Mesodermal cell (in vitro differentiated cells): ENCODE data around the gene SBNO2.

Experiments used
- H3K27ac ChIP-seq: 2 replicates; pipeline ENCODE4 v1.7.0; 2013; ENCODE audit warnings: mild to moderate bottlenecking, low read depth, low read length, moderate library complexity; ENCODE audit not compliant: severe bottlenecking
- H3K36me3 ChIP-seq: 2 replicates; pipeline ENCODE4 v1.7.1; 2013; ENCODE audit warnings: mild to moderate bottlenecking, low read length, moderate library complexity; ENCODE audit not compliant: control insufficient read depth, insufficient read depth
- H3K4me1 ChIP-seq: one replicate; pipeline ENCODE4 v1.7.1; 2013; ENCODE audit warnings: mild to moderate bottlenecking, low read length; ENCODE audit not compliant: insufficient read depth, control insufficient read depth, poor library complexity, severe bottlenecking
- H3K4me3 ChIP-seq: 2 replicates; pipeline ENCODE4 v1.7.0; 2013; ENCODE audit warnings: low read length, control low read depth, mild to moderate bottlenecking; ENCODE audit not compliant: insufficient read depth, poor library complexity, severe bottlenecking; ENCODE audit errors: extremely low read depth
- H3K9me3 ChIP-seq: 2 replicates; pipeline ENCODE4 v1.7.1; 2013; ENCODE audit warnings: mild to moderate bottlenecking, low read length, moderate library complexity; ENCODE audit not compliant: control insufficient read depth
- WGBS, 2 experiments: methylation state at CpG; one replicate each; pipeline ENCODE4 v1.1.5; 2013; ENCODE audit warnings: missing lambda C conversion rate in 2 of 2; ENCODE audit not compliant: insufficient coverage in 2 of 2; 5-methylcytosine and 5-hydroxymethylcytosine counted together

The SBNO2 gene

GRCh38 chr19:1113030-1113985 is 60.8 kb downstream of the SBNO2 start:
- Histone ChIP-seq H3K4me3 (no peak overlapping the region), H3K9me3 (no peaks in the 10 kb centered on the region), H3K27ac (peak overlapping the region; percentile 86), H3K36me3 (peaks cover 52% of the 10 kb centered on the region), H3K4me1 (peaks cover 6% of the 10 kb centered on the region)
- 53 to 65% methylated on average over 32 to 43 of the region's 44 CpGs for WGBS, 2 experiments

GRCh38 chr19:1112268-1113029 is 61.6 kb downstream of the SBNO2 start:
- no peak overlapping the region for H3K4me3 ChIP-seq
- H3K36me3 ChIP-seq: peaks cover 44% of the 10 kb centered on the region
- H3K9me3 ChIP-seq: no peaks in the 10 kb centered on the region
- 91% methylated on average over 62 to 65 of the region's 71 CpGs for WGBS, 2 experiments
- H3K27ac ChIP-seq: no peak overlapping the region
- peaks cover 6% of the 10 kb centered on the region for H3K4me1 ChIP-seq

- Histone ChIP-seq H3K9me3 (no peaks in the 10 kb centered on the region), H3K4me3 (no peak overlapping the region), H3K27ac (no peak overlapping the region), H3K4me1 (peaks cover 10% of the 10 kb centered on the region), H3K36me3 (peaks cover 44% of the 10 kb centered on the region)
- WGBS, 2 experiments: 97 to 98% methylated on average over 10 to 14 of the region's 18 CpGs
Observed at GRCh38 chr19:1111641-1112267, 62.3 kb downstream of the SBNO2 start.

GRCh38 chr19:1110809-1111640 is 63.0 kb downstream of the SBNO2 start:
- Histone ChIP-seq H3K9me3 (no peaks in the 10 kb centered on the region), H3K27ac (no peak overlapping the region), H3K36me3 (peaks cover 46% of the 10 kb centered on the region), H3K4me1 (peaks cover 14% of the 10 kb centered on the region), H3K4me3 (no peak overlapping the region)
- 87 to 94% methylated on average over 12 to 15 of the region's 18 CpGs for WGBS, 2 experiments

GRCh38 chr19:1109697-1110671 is 64.1 kb downstream of the SBNO2 start:
- H3K4me1 ChIP-seq: peaks cover 18% of the 10 kb centered on the region
- H3K27ac ChIP-seq: no peak overlapping the region
- H3K4me3 ChIP-seq: no peak overlapping the region
- H3K9me3 ChIP-seq: no peaks in the 10 kb centered on the region
- peaks cover 50% of the 10 kb centered on the region for H3K36me3 ChIP-seq
- WGBS, 2 experiments: 96 to 97% methylated on average over 39 to 54 of the region's 54 CpGs

GRCh38 chr19:1109032-1109551 is 65.0 kb downstream of the SBNO2 start:
- WGBS, 2 experiments: 95 to 97% methylated on average over 25 to 45 of the region's 48 CpGs
- H3K4me1 ChIP-seq: peaks cover 18% of the 10 kb centered on the region
- H3K36me3 ChIP-seq: peaks cover 46% of the 10 kb centered on the region
- no peaks in the 10 kb centered on the region for H3K9me3 ChIP-seq
- no peak overlapping the region for H3K4me3 ChIP-seq
- H3K27ac ChIP-seq: no peak overlapping the region

GRCh38 chr19:1108291-1109031 is 65.6 kb downstream of the SBNO2 start:
- Histone ChIP-seq H3K36me3 (peaks cover 43% of the 10 kb centered on the region), H3K4me3 (no peak overlapping the region), H3K9me3 (no peaks in the 10 kb centered on the region), H3K4me1 (peaks cover 12% of the 10 kb centered on the region), H3K27ac (no peak overlapping the region)
- 95 to 98% methylated on average over 63 to 84 of the region's 89 CpGs for WGBS, 2 experiments

GRCh38 chr19:1107661-1108261 is 66.3 kb downstream of the SBNO2 start:
- H3K4me1 ChIP-seq: peaks cover 15% of the 10 kb centered on the region
- 94 to 95% methylated on average over 16 to 23 of the region's 25 CpGs for WGBS, 2 experiments
- peaks cover 40% of the 10 kb centered on the region for H3K36me3 ChIP-seq

More at GRCh38 chr19:1107661-1108261, 66.3 kb downstream of the SBNO2 start:
- H3K9me3 ChIP-seq: no peaks in the 10 kb centered on the region
- peak overlapping the region; percentile 16 for H3K27ac ChIP-seq
- H3K4me3 ChIP-seq: no peak overlapping the region
